ENCODE results near the gene AGGF1. TPM values are rescaled to one million over a fixed set of nuclear protein-coding genes. Genes with fewer than 3 reads are reported as not detected.
A peak's percentile ranks its signal among the peaks of the same experiment; 100 is the strongest.
"Not testable (repeated sequence)": the region's sequence is repeated elsewhere in the genome, so short reads cannot be mapped to it uniquely, and the experiment has no call there.

Gene AGGF1
- total and polyA plus RNA-seq, 5 donors = 7.6 to 14.7 (median 14.6) TPM

GRCh38 chr5:77087484-77088261 lies 57.5 kb downstream of the AGGF1 start:
- Histone ChIP-seq H3K27ac (ENCODE audit: low read length) (peak overlapping the region; percentile 61), H3K27me3 (ENCODE audit: control insufficient read depth, insufficient read depth) (no peaks in the 10 kb centered on the region), H3K4me1 (ENCODE audit: control insufficient read depth, insufficient read depth, low read length) (no peaks in the 10 kb centered on the region), H3K9me3 (ENCODE audit: control insufficient read depth, low read length) (no peaks in the 10 kb centered on the region), H3K4me3 (ENCODE audit: low read length) (peak overlapping the region; percentile 86)
- WGBS = 12% methylated on average over 16 of the region's 16 CpGs
- ATAC-seq = peak; percentile 63 to 64
- DNase-seq = peak; percentile 34 to 70 (median 64)
- intact Hi-C loops (cut with DNase I) = no loop called here

GRCh38 chr5:77095189-77095588 lies 65.0 kb downstream of the AGGF1 start:
- no peak for DNase-seq
- 92% methylated on average over 4 of the region's 4 CpGs for WGBS
- H3K4me3 ChIP-seq (ENCODE audit: low read length) = no peak overlapping the region
- H3K9me3 ChIP-seq (ENCODE audit: control insufficient read depth, low read length) = no peaks in the 10 kb centered on the region
- H3K4me1 ChIP-seq (ENCODE audit: control insufficient read depth, insufficient read depth, low read length) = no peaks in the 10 kb centered on the region
- no peak for ATAC-seq
- intact Hi-C loops (cut with DNase I) = no loop called here
- H3K27ac ChIP-seq (ENCODE audit: low read length) = no peak overlapping the region
- no peaks in the 10 kb centered on the region for H3K27me3 ChIP-seq (ENCODE audit: control insufficient read depth, insufficient read depth)

- ATAC-seq = no peak
- no peaks in the 10 kb centered on the region for H3K27me3 ChIP-seq (ENCODE audit: control insufficient read depth, insufficient read depth)
- DNase-seq = no peak
- 89% methylated on average over 4 of the region's 4 CpGs for WGBS
- no peak overlapping the region for H3K4me3 ChIP-seq (ENCODE audit: low read length)
- no peaks in the 10 kb centered on the region for H3K9me3 ChIP-seq (ENCODE audit: control insufficient read depth, low read length)
- H3K27ac ChIP-seq (ENCODE audit: low read length) = no peak overlapping the region
- intact Hi-C loops (cut with DNase I) = no loop called here
- no peaks in the 10 kb centered on the region for H3K4me1 ChIP-seq (ENCODE audit: control insufficient read depth, insufficient read depth, low read length)
These were observed 71.1 kb downstream of the AGGF1 start for GRCh38 chr5:77101298-77101697.

- Histone ChIP-seq H3K4me1 (ENCODE audit: control insufficient read depth, insufficient read depth, low read length) (no peaks in the 10 kb centered on the region), H3K4me3 (ENCODE audit: low read length) (no peak overlapping the region), H3K27me3 (ENCODE audit: control insufficient read depth, insufficient read depth) (no peaks in the 10 kb centered on the region), H3K9me3 (ENCODE audit: control insufficient read depth, low read length) (no peaks in the 10 kb centered on the region), H3K27ac (ENCODE audit: low read length) (no peak overlapping the region)
- no peak for DNase-seq
- WGBS = 92% methylated on average over 7 of the region's 7 CpGs
- no peak for ATAC-seq
- intact Hi-C loops (cut with DNase I) = no loop called here
These were observed 72.3 kb downstream of the AGGF1 start for GRCh38 chr5:77102549-77102948.

GRCh38 chr5:77103457-77103856 lies 73.3 kb downstream of the AGGF1 start:
- DNase-seq (no peak), ATAC-seq (no peak)
- Histone ChIP-seq H3K9me3 (ENCODE audit: control insufficient read depth, low read length) (no peaks in the 10 kb centered on the region), H3K4me1 (ENCODE audit: control insufficient read depth, insufficient read depth, low read length) (no peaks in the 10 kb centered on the region), H3K27me3 (ENCODE audit: control insufficient read depth, insufficient read depth) (no peaks in the 10 kb centered on the region), H3K4me3 (ENCODE audit: low read length) (no peak overlapping the region), H3K27ac (ENCODE audit: low read length) (no peak overlapping the region)
- 96% methylated on average over 1 of the region's 1 CpG for WGBS
- intact Hi-C loops (cut with DNase I) = no loop called here

- ATAC-seq = no peak
These were observed 74.6 kb downstream of the AGGF1 start for GRCh38 chr5:77104813-77105212.

GRCh38 chr5:77107035-77107434 lies 76.8 kb downstream of the AGGF1 start:
- not testable (repeated sequence) for H3K9me3 ChIP-seq (ENCODE audit: control insufficient read depth, low read length)
- WGBS = 95% methylated on average over 4 of the region's 4 CpGs

More at GRCh38 chr5:77104813-77105212, 74.6 kb downstream of the AGGF1 start:
- intact Hi-C loops (cut with DNase I) = no loop called here
- no peaks in the 10 kb centered on the region for H3K4me1 ChIP-seq (ENCODE audit: control insufficient read depth, insufficient read depth, low read length)
- no peaks in the 10 kb centered on the region for H3K27me3 ChIP-seq (ENCODE audit: control insufficient read depth, insufficient read depth)
- H3K27ac ChIP-seq (ENCODE audit: low read length) = no peak overlapping the region
- no peaks in the 10 kb centered on the region for H3K9me3 ChIP-seq (ENCODE audit: control insufficient read depth, low read length)
- no peak for DNase-seq
- no peak overlapping the region for H3K4me3 ChIP-seq (ENCODE audit: low read length)

More at GRCh38 chr5:77107035-77107434, 76.8 kb downstream of the AGGF1 start:
- H3K27me3 ChIP-seq (ENCODE audit: control insufficient read depth, insufficient read depth); intact Hi-C loops (cut with DNase I); ATAC-seq; H3K4me1 ChIP-seq (ENCODE audit: control insufficient read depth, insufficient read depth, low read length); DNase-seq; H3K27ac ChIP-seq (ENCODE audit: low read length); H3K4me3 ChIP-seq (ENCODE audit: low read length): not testable (repeated sequence)

Other genes starting within 250 kb of the AGGF1 start
- 1 to 10 TPM; 1.3 to 3.3 (median 1.9) TPM for gene F2RL1, start 211.4 kb upstream of the AGGF1 start, total RNA-seq
- 0.68 TPM for gene F2RL1, start 211.4 kb upstream of the AGGF1 start, polyA plus RNA-seq
- gene S100Z, start 180.4 kb upstream of the AGGF1 start, total RNA-seq = not detected
- not detected for gene S100Z, start 180.4 kb upstream of the AGGF1 start, polyA plus RNA-seq
- gene CRHBP, start 77.4 kb upstream of the AGGF1 start, total RNA-seq = 1 to 10 TPM; 3.0 to 5.0 (median 4.3) TPM
- gene CRHBP, start 77.4 kb upstream of the AGGF1 start, polyA plus RNA-seq = 4.5 TPM
- 10 to 100 TPM; 10.0 to 12.5 (median 10.5) TPM for gene ZBED3, start 56.9 kb downstream of the AGGF1 start, total RNA-seq
- 5.7 TPM for gene ZBED3, start 56.9 kb downstream of the AGGF1 start, polyA plus RNA-seq
- 10 to 100 TPM; 35.8 to 71.2 (median 46.5) TPM for gene PDE8B, start 180.3 kb downstream of the AGGF1 start, total RNA-seq
- gene PDE8B, start 180.3 kb downstream of the AGGF1 start, polyA plus RNA-seq = 15.1 TPM